HepG2 (cell line): ENCODE measurements around the gene SLC6A9. TPM values are rescaled to one million over a fixed set of nuclear protein-coding genes. Genes with fewer than 3 reads are reported as not detected.

Experiments
- ATAC-seq: fragments of 200-7000 bp; cut with Tn5 transposase; 3 replicates; pipeline ENCODE4 v1.9.1; 2020; ENCODE audit warnings: mild to moderate bottlenecking, moderate library complexity
- BruUV-seq: library from RNA; stranded (reverse); fragments of 400-500 nt; replicated peaks from 2 replicates; lab custom pipeline; 2021; lab: Mats Ljungman, UMichigan
- CTCF ChIA-PET: fragments of 300-600 bp; formaldehyde crosslinking; extraction: SDS; loops from one replicate; lab custom pipeline; 2021; ENCODE audit warnings: low total read pairs, inconsistent platforms, low intra/inter-chr PET ratio; lab: Yijun Ruan, JAX
- POLR2A ChIA-PET: fragments of 350-600 bp; sonication (Branson Sonifier 250); formaldehyde crosslinking; loops from one replicate; lab custom pipeline; 2020; ENCODE audit warnings: antibody characterized with exemption, inconsistent platforms; lab: Yijun Ruan, JAX
- DNase-seq: peaks from one replicate; pipeline ENCODE4 v3.0.0-alpha.2; 2015; ENCODE audit warnings: low spot score
- FAIRE-seq: peaks from 3 replicates; lab custom pipeline; 2011; peaks lifted over from hg19 to GRCh38; lab: Jason Lieb, UNC
- H2AFZ ChIP-seq: one replicate; pipeline ENCODE4 v1.6.1; 2011; ENCODE audit warnings: low read length, inconsistent platforms
- H3K27ac ChIP-seq: fragments of 300-600 bp; 3 replicates; pipeline ENCODE4 v1.8.0; 2011; ENCODE audit warnings: mixed run types, mild to moderate bottlenecking, mixed read lengths, low read length, inconsistent platforms; ENCODE audit not compliant: insufficient read depth; ENCODE audit errors: extremely low read length
- H3K27me3 ChIP-seq, 2 experiments: fragments of 200-600 bp in 1 of 2; 2 replicates in 1 of 2; 3 replicates in 1 of 2; pipeline versions ENCODE4 v1.6.0 to v1.8.0; 2011; ENCODE audit warnings: low read length in 2 of 2, mild to moderate bottlenecking in 2 of 2, moderate library complexity in 2 of 2, inconsistent platforms in 1 of 2; ENCODE audit not compliant: insufficient read depth in 2 of 2, control insufficient read depth in 1 of 2
- H3K36me3 ChIP-seq, 2 experiments: fragments of 200-600 bp in 1 of 2; replicated peaks in 1 of 2; 2 replicates in 1 of 2; 3 replicates in 1 of 2; pipeline versions ENCODE4 v1.5.1 to v1.8.0; 2011; ENCODE audit warnings: low read length in 2 of 2, inconsistent platforms in 1 of 2; ENCODE audit not compliant: insufficient read depth in 2 of 2, control insufficient read depth in 1 of 2
- H3K4me1 ChIP-seq: 2 replicates; pipeline ENCODE4 v1.5.1; 2012; ENCODE audit warnings: low read length, inconsistent platforms; ENCODE audit not compliant: insufficient read depth
- H3K4me2 ChIP-seq: 2 replicates; pipeline ENCODE4 v1.6.0; 2011; ENCODE audit warnings: low read depth, low read length, inconsistent platforms
- H3K4me3 ChIP-seq, 3 experiments: fragments of 200-600 bp in 1 of 3; sonication (generic), shearing (Covaris generic) in 1 of 3; replicated peaks in 1 of 3; 2 replicates each; pipeline ENCODE4 v1.5.1; 2011 to 2016; ENCODE audit warnings: low read length in 3 of 3, inconsistent platforms in 2 of 3, low read depth in 2 of 3, mild to moderate bottlenecking in 2 of 3, control low read depth in 1 of 3, mixed read lengths in 1 of 3; ENCODE audit not compliant: insufficient read depth in 1 of 3
- H3K79me2 ChIP-seq: one replicate; pipeline ENCODE4 v1.6.1; 2011; ENCODE audit warnings: low read length, inconsistent platforms; ENCODE audit not compliant: insufficient read depth
- H3K9ac ChIP-seq: 2 replicates; pipeline ENCODE4 v1.6.0; 2011; ENCODE audit warnings: mild to moderate bottlenecking, low read depth, low read length, inconsistent platforms; ENCODE audit not compliant: insufficient read depth
- H3K9me3 ChIP-seq: 2 replicates; pipeline ENCODE4 v1.5.1; 2012; ENCODE audit warnings: mild to moderate bottlenecking, low read length
- H4K20me1 ChIP-seq: 2 replicates; pipeline ENCODE4 v1.6.0; 2011; ENCODE audit warnings: inconsistent platforms, mild to moderate bottlenecking, low read length, moderate library complexity; ENCODE audit not compliant: insufficient read depth
- AGO1 ChIP-seq: fragments of 200-400 bp; formaldehyde crosslinking; IDR thresholded peaks from 2 replicates; pipeline ENCODE4 v1.6.1; 2017; ENCODE audit warnings: mild to moderate bottlenecking, low read depth, low read length, moderate library complexity; ENCODE audit not compliant: poor library complexity, severe bottlenecking
- MAFK ChIP-seq, 2 experiments: IDR thresholded peaks in 1 of 2; conservative IDR thresholded peaks in 1 of 2; 2 replicates each; pipeline ENCODE4 v1.6.1; 2011; ENCODE audit warnings: improper control_type of control experiment in 2 of 2, low read length in 2 of 2
- POLR2G ChIP-seq: fragments of 200-400 bp; formaldehyde crosslinking; IDR thresholded peaks from 2 replicates; pipeline ENCODE4 v1.6.1; 2018; ENCODE audit warnings: mild to moderate bottlenecking, low read depth, low read length, moderate library complexity
- ZNF10 ChIP-seq: sonication (generic); formaldehyde crosslinking; IDR thresholded peaks from 2 replicates; pipeline ENCODE4 v1.4.0; 2020; ENCODE audit warnings: mild to moderate bottlenecking, low read depth, missing genetic modification reagents, borderline replicate concordance
- ZNF383 ChIP-seq: sonication (generic); formaldehyde crosslinking; IDR thresholded peaks from 2 replicates; pipeline ENCODE4 v1.4.0; 2020; ENCODE audit warnings: missing genetic modification reagents, mild to moderate bottlenecking, borderline replicate concordance
- ZNF501 ChIP-seq: sonication (generic); formaldehyde crosslinking; IDR thresholded peaks from 2 replicates; pipeline ENCODE4 v1.5.1; 2020; ENCODE audit warnings: mild to moderate bottlenecking, moderate library complexity, missing genetic modification reagents
- ZNF543 ChIP-seq: sonication (generic); formaldehyde crosslinking; IDR thresholded peaks from 2 replicates; pipeline ENCODE4 v1.4.0; 2020; ENCODE audit warnings: mild to moderate bottlenecking, missing genetic modification reagents
- ZNF776 ChIP-seq: sonication (generic); formaldehyde crosslinking; IDR thresholded peaks from 2 replicates; pipeline ENCODE4 v1.4.0; 2020; ENCODE audit warnings: mild to moderate bottlenecking, missing genetic modification reagents
- WGBS: methylation state at CpG from one replicate; pipeline ENCODE4 v1.1.6; 2017; ENCODE audit warnings: low lambda C conversion rate; 5-methylcytosine and 5-hydroxymethylcytosine counted together
- in situ Hi-C: cut with HindIII; loops from 2 replicates; pipeline ENCODE4 v1.10.0; 2017; ENCODE audit warnings: low pct_unique_long_range_greater_than_20kb; ENCODE audit not compliant: extremely low pct_ligation_motif_present
- intact Hi-C: fragments of 100-400 bp; cut with micrococcal nuclease; formaldehyde crosslinking; loops from one replicate; pipeline ENCODE4 v1.10.0; 2022; ENCODE audit not compliant: unreplicated experiment
- polyA plus RNA-seq, 8 experiments: library from polyadenylated mRNA; depleted of rRNA in 3 of 8; stranded (reverse) in 7 of 8; unstranded in 1 of 8; fragments of >200 nt; fragmentation: Illumina TruSeq in 4 of 8; extraction: Trizol in 4 of 8; gene quantifications; 2 replicates each; pipeline versions ENCODE4 v1.2.1 to v1.2.3, GENCODE V29; 2011 to 2016; ENCODE audit warnings: low read depth in 4 of 8, missing spikeins in 1 of 8, mixed read lengths in 1 of 8; ENCODE audit not compliant: insufficient read depth in 1 of 8
- total RNA-seq, 5 experiments: library from RNA; depleted of rRNA; stranded (reverse); fragments of >200 nt; fragmentation: Illumina TruSeq; extraction: Trizol; gene quantifications; 2 replicates each; pipeline ENCODE4 v1.2.3, GENCODE V29; 2016; ENCODE audit warnings: low read depth in 1 of 5
- TF ChIP-seq, protein P1 (sequence below): sonication (generic); formaldehyde crosslinking; IDR thresholded peaks from 2 replicates; pipeline ENCODE4 v1.4.0; 2020; ENCODE audit warnings: missing genetic modification reagents, mild to moderate bottlenecking, borderline replicate concordance

SLC6A9 gene
- total and polyA plus RNA-seq, 2 of the 13 experiments (the other 11 are each of a cell fraction or from before 2014, with no cell fraction given), result 8.5 to 9.9 TPM

DNA sequence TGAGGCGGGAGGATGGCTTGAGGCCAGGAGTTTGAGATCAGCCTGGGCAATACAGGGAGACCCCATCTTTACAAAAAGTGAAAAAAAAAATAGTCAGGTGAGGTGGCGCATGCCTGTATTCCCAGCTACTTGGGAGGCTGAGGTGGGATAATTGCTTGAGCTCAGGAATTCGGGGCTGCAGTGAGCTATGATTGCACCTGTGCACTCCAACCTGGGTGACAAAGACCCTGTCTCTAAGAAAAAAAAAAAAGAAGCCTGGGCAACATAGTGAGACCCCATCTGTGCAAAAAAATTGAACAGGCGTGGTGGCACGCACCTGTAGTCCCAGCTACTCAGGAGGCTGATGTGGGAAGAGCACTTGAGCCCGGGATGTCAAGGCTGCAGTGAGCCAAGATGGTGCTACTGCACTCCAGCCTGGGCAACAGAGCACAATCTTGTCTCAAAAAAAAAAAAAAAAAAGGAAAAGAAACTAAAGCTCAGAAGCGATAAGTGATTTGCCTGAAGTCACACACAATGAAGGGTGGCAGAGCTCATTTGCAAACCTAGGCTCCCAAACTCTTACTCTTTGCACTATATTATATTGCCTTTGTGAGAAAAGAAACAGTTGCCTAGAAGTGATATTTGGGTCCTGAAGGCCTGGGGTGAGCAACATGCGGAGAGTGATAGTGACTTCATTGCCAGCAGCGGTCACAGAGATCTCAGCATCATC lies 37.9 kb downstream of the SLC6A9 start:
- FAIRE-seq (no peak), ATAC-seq (no peak), DNase-seq (no peak)
- intact Hi-C loops (no loop called here), in situ Hi-C loops (no loop called here)
- Histone ChIP-seq H3K27me3 (no peaks in the 10 kb centered on the region), H2AFZ (no peak overlapping the region), H3K4me3 (no peak overlapping the region), H3K79me2 (no peaks in the 10 kb centered on the region), H3K36me3 (no peaks in the 10 kb centered on the region), H3K9ac (no peak overlapping the region), H3K4me1 (peaks cover 58% of the 10 kb centered on the region), H3K4me2 (no peak overlapping the region), H4K20me1 (no peaks in the 10 kb centered on the region), H3K9me3 (no peaks in the 10 kb centered on the region), H3K27ac (no peak overlapping the region)
- CTCF ChIA-PET, result no interaction called here
- 93% methylated on average over 9 of the region's 9 CpGs for WGBS
- no TSS peak for BruUV-seq
- no peak for TF ChIP-seq ZNF501 (CRISPR knock-in tag)
- TF ChIP-seq MAFK (conservative IDR thresholded peaks at IDR 0.05 in 1 of 2, IDR thresholded peaks at IDR 0.05 in 1 of 2; ENCODE audit: low read length in 2 of 2), result no peak
- TF ChIP-seq ZNF10, result no peak
- POLR2A ChIA-PET, result interaction anchor here (0.7 to 1.5 kb wide), 4 partner anchors 16 to 43 kb away, joined by 3 to 4 read pairs (median 3); no protein-coding TSS in a partner anchor

DNA sequence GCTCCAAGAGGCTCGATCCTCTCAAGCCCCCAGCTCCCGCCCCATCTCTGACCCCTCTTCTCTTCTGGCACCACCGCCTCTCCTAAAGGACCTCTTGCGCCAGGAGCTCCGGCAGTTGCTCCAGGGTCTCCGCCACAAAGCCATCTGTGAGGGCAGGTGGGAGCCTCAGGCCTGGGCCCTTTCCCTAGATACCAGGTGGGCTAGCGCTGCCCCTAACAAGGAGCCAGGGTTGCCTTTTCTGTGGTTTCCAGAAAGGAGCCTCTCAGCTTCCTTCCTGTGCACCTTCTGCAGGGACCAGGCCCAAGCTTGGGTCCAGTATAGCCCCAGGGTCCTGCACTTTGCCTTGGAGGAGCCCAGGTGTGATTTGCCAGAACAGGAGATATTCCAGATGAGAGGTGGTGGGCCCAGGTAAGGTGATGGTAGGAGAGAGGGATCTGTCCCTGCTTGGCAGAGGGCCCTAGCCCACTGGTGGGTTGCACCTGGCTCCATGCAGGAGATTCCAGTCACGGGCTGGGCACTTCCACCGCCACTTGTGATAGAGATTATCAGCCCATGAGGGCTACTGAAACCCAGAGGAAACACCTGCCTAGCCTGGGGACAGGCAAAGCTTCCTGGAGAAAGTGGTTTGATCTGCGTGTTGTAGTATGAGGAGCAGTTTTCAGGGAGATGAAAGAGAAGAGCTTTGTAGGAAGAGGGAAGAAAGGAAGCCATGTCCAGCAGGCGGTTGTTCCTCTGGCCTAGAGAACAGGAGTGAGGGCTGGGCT lies 38.8 kb downstream of the SLC6A9 start:
- Histone ChIP-seq H3K27ac (no peak overlapping the region), H2AFZ (no peak overlapping the region), H3K9me3 (no peaks in the 10 kb centered on the region), H4K20me1 (no peaks in the 10 kb centered on the region), H3K36me3 (no peaks in the 10 kb centered on the region)
- WGBS, result 53% methylated on average over 11 of the region's 11 CpGs
- no peak for FAIRE-seq
- in situ Hi-C loops, result no loop called here
- CTCF ChIA-PET, result interaction anchor here (0.7 kb wide), 1 partner anchor 13 kb away, joined by 3 read pairs; no protein-coding TSS in a partner anchor
- POLR2A ChIA-PET, result interaction anchor here (0.7 to 1.5 kb wide), 10 partner anchors 12 to 229 kb away, joined by 3 to 9 read pairs (median 3); partner anchors contain the start of genes ATP6V0B, DPH2 and SLC6A9
- peak; percentile 10; the same call in 1 of the 2 replicates for TF ChIP-seq POLR2G
- TF ChIP-seq, protein P1, sequence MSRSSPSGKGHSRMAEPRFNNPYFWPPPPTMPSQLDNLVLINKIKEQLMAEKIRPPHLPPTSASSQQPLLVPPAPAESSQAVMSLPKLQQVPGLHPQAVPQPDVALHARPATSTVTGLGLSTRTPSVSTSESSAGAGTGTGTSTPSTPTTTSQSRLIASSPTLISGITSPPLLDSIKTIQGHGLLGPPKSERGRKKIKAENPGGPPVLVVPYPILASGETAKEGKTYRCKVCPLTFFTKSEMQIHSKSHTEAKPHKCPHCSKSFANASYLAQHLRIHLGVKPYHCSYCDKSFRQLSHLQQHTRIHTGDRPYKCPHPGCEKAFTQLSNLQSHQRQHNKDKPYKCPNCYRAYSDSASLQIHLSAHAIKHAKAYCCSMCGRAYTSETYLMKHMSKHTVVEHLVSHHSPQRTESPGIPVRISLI (CRISPR knock-in tag), result 0 out of 2 replicates have a peak, but pooled peaks have one; percentile 5
- peak; percentile 41; the same call in 1 of the 2 replicates for TF ChIP-seq ZNF383
- 0 out of 2 replicates have a peak, but pooled peaks have one; percentile 3 for TF ChIP-seq ZNF776 (CRISPR knock-in tag)
- 0 out of 2 replicates have a peak, but pooled peaks have one; percentile 12 for TF ChIP-seq ZNF543
- TF ChIP-seq AGO1, result no peak
- TF ChIP-seq, all 625 proteins: peak for 5
- no TSS peak for BruUV-seq
- H3K27me3 ChIP-seq, result no peaks in the 10 kb centered on the region
- H3K4me1 ChIP-seq, result peaks cover 62% of the 10 kb centered on the region
- no peaks in the 10 kb centered on the region for H3K79me2 ChIP-seq
- peak overlapping the region; percentile 52 to 77 (median 75); a peak in 5 of 6 replicates for H3K4me3 ChIP-seq
- DNase-seq (no peak), ATAC-seq (no peak)
- peak overlapping the region; percentile 89 for H3K4me2 ChIP-seq
- intact Hi-C loops, result no loop called here
- peak overlapping the region; percentile 51; the same call in 1 of the 2 replicates for H3K9ac ChIP-seq
